ENCODE results near the gene RPS21.

RPS21 gene

DNA sequence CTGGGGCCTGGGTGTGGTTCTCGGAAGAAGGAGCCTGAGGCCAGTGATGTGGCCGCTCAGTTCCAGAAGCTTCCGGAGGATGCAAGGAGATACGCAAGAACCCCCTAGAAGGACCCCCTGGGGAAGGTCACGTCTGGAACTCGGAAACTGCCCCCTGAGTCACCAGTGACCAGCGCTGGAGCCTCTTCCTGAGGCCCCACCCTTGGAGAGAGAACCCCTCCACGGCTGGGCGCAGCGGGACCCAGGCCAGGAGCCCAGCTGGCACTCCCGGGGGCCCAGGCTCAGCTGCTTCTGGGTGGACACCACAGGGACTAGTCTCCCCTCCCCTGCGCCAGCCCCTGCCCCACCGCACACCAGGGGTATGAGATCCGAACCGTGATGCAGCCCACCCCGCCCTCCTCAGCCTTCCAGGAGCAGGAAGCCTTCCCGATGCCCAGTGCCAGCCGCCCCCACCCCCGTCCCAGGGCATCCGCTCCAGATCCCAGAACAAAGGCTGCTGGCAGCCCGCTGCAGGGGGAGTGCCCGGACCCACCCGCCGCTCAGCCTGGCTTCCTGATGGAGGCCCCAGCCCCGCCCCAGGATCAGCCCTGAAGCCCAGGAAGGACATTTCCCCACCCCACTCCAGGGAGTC lies 27.3 kb upstream of the RPS21 start:
- H3K27ac ChIP-seq: peak overlapping the region in 1 of 11 experiments; percentile 61; a peak in 1 of 22 replicates
- no peaks in the 10 kb centered on the region; a peak in 1 of 22 replicates for H3K36me3 ChIP-seq
- TF ChIP-seq Cebpa-rat (IDR thresholded peaks at IDR 0.05): no peak
- no peaks in the 10 kb centered on the region for H3K9me3 ChIP-seq (replicated peaks in 1 of 11)
- peaks cover 0 to 87% (median 46%) of the 10 kb centered on the region in 11 experiments; a peak in 19 of 22 replicates for H4K20me1 ChIP-seq
- peak overlapping the region in 8 of 11 experiments; percentile 19 to 98 (median 96); a peak in 10 of 22 replicates for H3K4me2 ChIP-seq
- peaks cover 55 to 86% (median 75%) of the 10 kb centered on the region in 10 experiments for H3K4me1 ChIP-seq
- peaks cover 0 to 13% (median 3%) of the 10 kb centered on the region in 11 experiments; a peak in 9 of 22 replicates for H3K27me3 ChIP-seq
- peak overlapping the region in 2 of 11 experiments; percentile 4 to 14; a peak in 1 of 22 replicates for H3K9ac ChIP-seq
- no peak overlapping the region for H3K4me3 ChIP-seq

DNA sequence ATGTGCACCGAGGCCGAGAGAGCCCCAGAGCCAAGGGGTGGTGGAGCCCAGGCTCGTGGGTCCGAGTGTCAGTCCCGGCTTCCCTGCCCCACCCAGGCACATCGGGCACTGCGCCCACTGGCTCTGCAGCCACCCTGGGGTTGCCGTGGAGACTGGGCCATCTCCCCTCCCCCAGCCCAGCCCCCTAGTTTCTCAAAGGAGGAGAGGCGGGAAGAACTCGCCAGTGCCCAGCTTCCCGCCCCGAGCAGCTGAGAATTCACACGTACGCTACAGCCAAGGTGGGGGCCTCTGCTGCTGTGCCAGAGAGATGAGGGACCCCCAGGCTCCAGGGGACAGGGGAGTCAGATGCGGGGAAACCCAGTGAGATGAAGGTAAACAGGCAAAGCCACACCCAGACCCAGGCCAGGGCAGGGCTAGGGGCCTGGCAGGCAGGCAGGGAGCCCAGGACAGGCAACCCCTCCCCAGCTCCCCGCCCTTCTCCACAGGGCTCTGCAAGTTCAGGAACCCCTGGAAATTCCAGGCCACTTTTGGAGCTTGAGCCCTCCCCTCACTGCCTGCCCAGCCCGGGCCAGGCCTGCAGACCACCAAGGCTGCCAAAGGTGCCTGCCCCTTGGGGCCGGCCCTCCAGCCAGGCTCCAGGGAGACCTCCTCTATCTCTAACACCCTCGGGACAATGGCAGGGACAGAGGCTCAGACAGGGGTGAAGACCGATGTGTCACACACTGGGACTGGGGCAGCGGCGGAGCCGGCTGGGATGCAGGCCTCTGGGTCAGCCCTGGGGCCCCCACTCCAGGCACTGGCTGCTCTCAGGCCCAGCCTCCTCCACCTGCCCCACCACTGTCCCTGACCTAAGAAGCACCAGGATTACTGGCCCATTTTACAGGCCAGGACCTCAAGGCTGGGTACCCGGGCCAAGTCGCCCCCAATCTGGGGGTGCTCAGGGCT lies 25.8 kb upstream of the RPS21 start:
- H4K20me1 ChIP-seq: peaks cover 4 to 87% (median 59%) of the 10 kb centered on the region in 11 experiments; a peak in 20 of 22 replicates
- no peaks in the 10 kb centered on the region for H3K9me3 ChIP-seq (replicated peaks in 1 of 11)
- no peak overlapping the region for H3K4me3 ChIP-seq
- H3K4me1 ChIP-seq: peaks cover 46 to 86% (median 74%) of the 10 kb centered on the region in 10 experiments
- no peak overlapping the region; a peak in 1 of 22 replicates for H3K27ac ChIP-seq
- peak overlapping the region in 1 of 11 experiments; percentile 32; a peak in 1 of 22 replicates for H3K9ac ChIP-seq
- H3K27me3 ChIP-seq: peaks cover 3 to 24% (median 16%) of the 10 kb centered on the region in 11 experiments
- no peaks in the 10 kb centered on the region; a peak in 1 of 22 replicates for H3K36me3 ChIP-seq
- TF ChIP-seq Cebpa-rat (IDR thresholded peaks at IDR 0.05): no peak
- H3K4me2 ChIP-seq: 0 out of 22 replicates have a peak overlapping the region, but pooled peaks of 1 of the 11 experiments have one; percentile 1

GRCh38 chr20:62361799-62362589 lies 24.9 kb upstream of the RPS21 start:
- no peak overlapping the region for H3K4me3 ChIP-seq
- 0 out of 22 replicates have a peak overlapping the region, but pooled peaks of 1 of the 11 experiments have one; percentile 14 for H3K9ac ChIP-seq
- H3K27me3 ChIP-seq: peaks cover 12 to 32% (median 25%) of the 10 kb centered on the region in 11 experiments
- H4K20me1 ChIP-seq: peaks cover 5 to 83% (median 51%) of the 10 kb centered on the region in 11 experiments; a peak in 20 of 22 replicates
- peak overlapping the region in 5 of 11 experiments; percentile 11 to 99 (median 99); a peak in 4 of 22 replicates for H3K4me2 ChIP-seq
- H3K27ac ChIP-seq: no peak overlapping the region; a peak in 1 of 22 replicates
- peaks cover 44 to 85% (median 73%) of the 10 kb centered on the region in 10 experiments for H3K4me1 ChIP-seq
- no peaks in the 10 kb centered on the region; a peak in 1 of 22 replicates for H3K36me3 ChIP-seq
- no peak for TF ChIP-seq Cebpa-rat (IDR thresholded peaks at IDR 0.05)
- no peaks in the 10 kb centered on the region for H3K9me3 ChIP-seq (replicated peaks in 1 of 11)

DNA sequence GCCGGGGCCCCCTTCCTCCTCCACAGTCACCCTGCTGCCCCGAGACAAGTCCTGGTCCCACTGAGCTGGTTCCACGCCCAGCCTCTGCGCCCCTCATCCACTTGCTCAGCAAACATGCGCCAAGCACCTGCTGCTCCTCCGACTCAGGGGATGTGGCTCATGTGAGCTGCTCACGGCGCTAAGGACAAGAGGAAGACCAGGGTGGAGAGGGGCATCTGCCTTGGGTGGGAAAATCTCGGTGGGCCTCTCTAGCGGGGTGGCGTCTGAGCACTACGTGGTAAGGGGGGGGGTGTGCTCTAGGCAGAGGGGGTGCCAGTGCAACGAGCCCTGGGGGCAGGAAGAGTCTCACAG lies 24.3 kb upstream of the RPS21 start:
- H4K20me1 ChIP-seq: peaks cover 5 to 77% (median 48%) of the 10 kb centered on the region in 11 experiments; a peak in 20 of 22 replicates
- no peak overlapping the region for H3K4me3 ChIP-seq
- TF ChIP-seq Cebpa-rat (IDR thresholded peaks at IDR 0.05): no peak
- no peaks in the 10 kb centered on the region for H3K9me3 ChIP-seq (replicated peaks in 1 of 11)
- H3K36me3 ChIP-seq: no peaks in the 10 kb centered on the region; a peak in 1 of 22 replicates
- peak overlapping the region in 6 of 11 experiments; percentile 11 to 99 (median 99); a peak in 10 of 22 replicates for H3K4me2 ChIP-seq
- H3K27me3 ChIP-seq: peaks cover 12 to 35% (median 26%) of the 10 kb centered on the region in 11 experiments
- H3K9ac ChIP-seq: peak overlapping the region in 2 of 11 experiments; percentile 14 to 56; a peak in 1 of 22 replicates
- H3K27ac ChIP-seq: peak overlapping the region in 1 of 11 experiments; percentile 31; a peak in 1 of 22 replicates
- H3K4me1 ChIP-seq: peaks cover 40 to 82% (median 70%) of the 10 kb centered on the region in 10 experiments

DNA sequence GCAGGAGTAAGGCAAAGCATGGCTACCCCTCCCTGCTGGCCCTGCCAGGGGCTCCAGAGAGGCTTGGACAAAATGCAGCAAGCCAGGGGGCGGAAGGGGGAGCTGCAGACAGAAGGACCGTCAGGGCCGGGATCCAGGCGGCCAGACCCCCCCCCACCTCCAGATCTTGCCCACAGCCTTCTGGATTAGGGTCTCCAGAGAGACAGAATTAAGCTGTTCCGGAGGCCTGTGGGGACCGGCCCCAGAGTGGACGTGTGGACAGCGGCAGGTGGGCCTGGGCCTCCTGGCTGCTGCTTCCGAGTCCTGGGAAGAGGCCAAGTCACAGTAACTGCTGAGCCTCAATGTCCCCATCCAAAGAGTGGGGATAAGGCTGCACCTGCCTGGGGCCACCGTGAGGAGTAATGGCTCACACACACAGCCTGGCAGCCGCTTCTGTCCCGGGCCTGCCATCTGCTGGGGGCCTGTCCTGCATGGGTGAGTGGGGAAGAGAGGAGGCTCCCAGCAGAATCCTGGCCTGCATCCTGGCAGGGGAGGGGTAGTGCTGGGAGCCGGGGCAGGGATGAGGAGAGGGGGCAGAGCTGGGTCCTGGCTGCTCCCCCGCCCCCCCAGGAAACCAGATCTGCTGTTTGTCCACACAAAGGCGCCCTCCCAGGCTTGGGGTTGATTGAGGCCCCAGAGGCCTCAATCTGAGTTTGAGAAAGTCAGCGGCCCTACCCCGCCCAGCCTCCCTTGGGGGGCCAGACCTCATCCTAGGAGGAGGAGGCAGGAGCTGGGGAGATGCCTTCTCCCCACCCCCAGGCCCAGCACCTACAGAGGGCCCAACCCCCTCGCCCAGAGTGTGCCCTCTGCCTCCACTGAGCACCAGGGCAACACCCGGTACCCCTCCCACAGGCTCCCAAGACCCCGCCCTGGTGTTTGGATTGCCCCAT lies 23.6 kb upstream of the RPS21 start:
- peak overlapping the region; percentile 28 to 99 (median 46); a peak in 17 of 22 replicates for H3K4me2 ChIP-seq

GRCh38 chr20:62363920-62364851 lies 22.7 kb upstream of the RPS21 start:
- Histone ChIP-seq H3K36me3 (no peaks in the 10 kb centered on the region; a peak in 1 of 22 replicates), H3K27me3 (peaks cover 16 to 45% (median 37%) of the 10 kb centered on the region in 11 experiments), H4K20me1 (peaks cover 5 to 71% (median 49%) of the 10 kb centered on the region in 11 experiments; a peak in 20 of 22 replicates), H3K9ac (peak overlapping the region in 7 of 11 experiments; percentile 6 to 56 (median 42); a peak in 9 of 22 replicates), H3K4me3 (no peak overlapping the region), H3K4me2 (peak overlapping the region; percentile 28 to 99 (median 46)), H3K9me3 (replicated peaks in 1 of 11) (no peaks in the 10 kb centered on the region), H3K27ac (peak overlapping the region in 2 of 11 experiments; percentile 22 to 31; a peak in 3 of 22 replicates), H3K4me1 (peaks cover 41 to 82% (median 70%) of the 10 kb centered on the region in 10 experiments)
- TF ChIP-seq Cebpa-rat (IDR thresholded peaks at IDR 0.05): no peak

More for the DNA sequence above, 23.6 kb upstream of the RPS21 start:
- peak overlapping the region in 7 of 11 experiments; percentile 6 to 56 (median 44); a peak in 10 of 22 replicates for H3K9ac ChIP-seq
- H4K20me1 ChIP-seq: peaks cover 5 to 76% (median 55%) of the 10 kb centered on the region in 11 experiments; a peak in 20 of 22 replicates
- no peaks in the 10 kb centered on the region; a peak in 1 of 22 replicates for H3K36me3 ChIP-seq
- H3K27me3 ChIP-seq: peaks cover 12 to 37% (median 29%) of the 10 kb centered on the region in 11 experiments
- peaks cover 40 to 82% (median 70%) of the 10 kb centered on the region in 10 experiments for H3K4me1 ChIP-seq
- H3K4me3 ChIP-seq: no peak overlapping the region
- no peak for TF ChIP-seq Cebpa-rat (IDR thresholded peaks at IDR 0.05)
- peak overlapping the region in 4 of 11 experiments; percentile 10 to 31 (median 24); a peak in 4 of 22 replicates for H3K27ac ChIP-seq
- no peaks in the 10 kb centered on the region for H3K9me3 ChIP-seq (replicated peaks in 1 of 11)
